Naive thymus-derived CD4-positive, alpha-beta T cell (primary cell): Measurements from ENCODE around the gene CCDC3. TPM values are rescaled to one million over a fixed set of nuclear protein-coding genes. Genes with fewer than 3 reads are reported as not detected.

Experiments
- ATAC-seq: fragments of 150-1000 bp; cut with Tn5 transposase; 2 replicates; pipeline ENCODE4 v1.10.0; 2021; ENCODE audit warnings: mild to moderate bottlenecking, moderate library complexity
- CTCF ChIA-PET: fragments of 350-600 bp; sonication (Branson Sonifier 250); formaldehyde crosslinking; loops from one replicate; lab custom pipeline; 2021; ENCODE audit warnings: antibody characterized with exemption; lab: Charles Lee
- POLR2A ChIA-PET: fragments of 350-600 bp; sonication (Branson Sonifier 250); formaldehyde crosslinking; loops from one replicate; lab custom pipeline; 2021; ENCODE audit warnings: antibody characterized with exemption, inconsistent platforms; lab: Charles Lee
- DNase-seq, 9 donors: peaks; one replicate each; pipeline versions ENCODE4 v3.0.0 to v3.0.0-alpha.2; 2020 to 2022; ENCODE audit warnings: mixed read lengths in 1 of 9
- H3K27ac ChIP-seq: one replicate; pipeline ENCODE4 v1.7.0; 2013; ENCODE audit warnings: mild to moderate bottlenecking, low read depth, low read length, moderate library complexity
- H3K27me3 ChIP-seq, 2 donors: one replicate each; pipeline ENCODE4 v1.7.0; 2013; ENCODE audit warnings: low read length in 2 of 2, mild to moderate bottlenecking in 2 of 2, moderate library complexity in 2 of 2; ENCODE audit not compliant: control insufficient read depth in 2 of 2, insufficient read depth in 2 of 2
- H3K36me3 ChIP-seq, 3 experiments: 1 replicate in 2 of 3; 2 replicates in 1 of 3; pipeline ENCODE4 v1.7.0; 2013; ENCODE audit warnings: low read length in 3 of 3, mild to moderate bottlenecking in 3 of 3, moderate library complexity in 1 of 3; ENCODE audit not compliant: insufficient read depth in 3 of 3, control insufficient read depth in 2 of 3
- H3K4me1 ChIP-seq, 2 donors: one replicate each; pipeline ENCODE4 v1.7.0; 2013; ENCODE audit warnings: low read length in 2 of 2, mild to moderate bottlenecking in 2 of 2, moderate library complexity in 1 of 2; ENCODE audit not compliant: control insufficient read depth in 2 of 2, insufficient read depth in 2 of 2
- H3K4me3 ChIP-seq: 2 replicates; pipeline ENCODE4 v1.7.0; 2013; ENCODE audit warnings: mild to moderate bottlenecking, low read length
- H3K9me3 ChIP-seq, 3 experiments: 1 replicate in 2 of 3; 2 replicates in 1 of 3; pipeline ENCODE4 v1.7.0; 2013; ENCODE audit warnings: low read length in 3 of 3; ENCODE audit not compliant: control insufficient read depth in 2 of 3
- H3K27ac Mint-ChIP-seq, 9 donors: one replicate each; pipeline ENCODE4 v1.8.0; 2020 to 2022; ENCODE audit warnings: mixed read lengths in 9 of 9, mild to moderate bottlenecking in 8 of 9, moderate library complexity in 5 of 9, inconsistent platforms in 2 of 9
- H3K27me3 Mint-ChIP-seq, 5 donors: one replicate each; pipeline ENCODE4 v1.8.0; 2021 to 2022; ENCODE audit warnings: mixed read lengths in 5 of 5, mild to moderate bottlenecking in 1 of 5
- H3K36me3 Mint-ChIP-seq, 5 donors: one replicate each; pipeline ENCODE4 v1.8.0; 2020 to 2022; ENCODE audit warnings: mixed read lengths in 5 of 5, mild to moderate bottlenecking in 3 of 5, inconsistent platforms in 1 of 5
- H3K4me1 Mint-ChIP-seq, 7 donors: one replicate each; pipeline ENCODE4 v1.8.0; 2020 to 2022; ENCODE audit warnings: mixed read lengths in 7 of 7, mild to moderate bottlenecking in 3 of 7, inconsistent platforms in 1 of 7
- H3K4me3 Mint-ChIP-seq, 10 donors: one replicate each; pipeline ENCODE4 v1.8.0; 2020 to 2022; ENCODE audit warnings: mild to moderate bottlenecking in 10 of 10, mixed read lengths in 10 of 10, moderate library complexity in 6 of 10, inconsistent platforms in 2 of 10
- H3K9me3 Mint-ChIP-seq, 11 donors: one replicate each; pipeline ENCODE4 v1.8.0; 2020 to 2022; ENCODE audit warnings: mixed read lengths in 11 of 11, mild to moderate bottlenecking in 4 of 11, inconsistent platforms in 1 of 11, moderate library complexity in 1 of 11
- intact Hi-C, 2 donors: fragments of 100-400 bp; cut with micrococcal nuclease; formaldehyde crosslinking; loops; one replicate each; pipeline ENCODE4 v1.15.1; 2023
- polyA plus RNA-seq, 2 donors: library from polyadenylated mRNA; unstranded; fragments of 300-500 nt; fragmentation: Illumina TruSeq; gene quantifications; one replicate each; pipeline ENCODE4 v1.2.3, GENCODE V29; 2021
- total RNA-seq, 6 experiments: library from RNA in 5 of 6; stranded (reverse) in 5 of 6; gene quantifications; 1 replicate in 5 of 6; 2 replicates in 1 of 6; pipeline ENCODE4 v1.2.3 and lab custom pipeline; 2021 to 2026

Gene CCDC3
- total and polyA plus RNA-seq, 7 experiments from 2014 or later = 0.31 TPM; not detected in 6

DNA sequence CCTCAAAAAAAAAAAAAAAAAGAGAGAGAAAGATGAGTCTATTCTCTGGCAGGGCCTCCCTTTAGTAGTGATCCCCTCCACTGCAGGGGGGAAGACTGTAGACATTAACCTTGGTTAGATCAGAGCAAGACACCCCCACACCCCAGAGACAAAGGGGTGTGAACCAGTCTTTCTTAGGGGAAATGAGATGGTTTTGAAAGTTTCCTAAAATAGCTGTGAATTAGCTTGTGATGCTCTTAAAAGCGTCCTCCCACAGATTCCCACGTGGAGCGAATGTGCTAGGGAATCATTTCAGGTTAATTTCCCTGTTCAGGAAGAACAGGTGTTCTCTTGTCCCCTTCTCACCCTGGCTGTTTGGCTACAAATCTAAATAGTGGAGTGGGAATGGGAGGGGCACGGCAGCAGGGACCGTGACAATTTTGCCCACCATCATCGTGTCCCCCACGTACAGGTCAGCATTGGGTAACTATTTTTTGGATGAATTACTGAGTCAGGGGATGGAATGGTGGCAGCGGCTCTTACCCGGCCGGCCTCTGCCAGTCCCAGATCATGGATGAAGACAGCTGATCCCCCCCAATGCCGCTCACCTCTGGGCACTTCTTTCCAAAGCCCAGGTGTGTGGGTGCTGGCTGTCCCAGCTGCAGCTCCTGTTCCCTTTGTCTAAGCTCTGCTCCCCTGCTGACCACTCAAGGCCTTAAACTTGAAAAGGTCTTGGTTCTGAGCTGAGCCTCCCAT is 152.9 kb downstream of the CCDC3 start:
- no peaks in the 10 kb centered on the region for H3K36me3 Mint-ChIP-seq
- H3K9me3 Mint-ChIP-seq = peaks cover 0 to 2% (median 0%) of the 10 kb centered on the region in 11 donors
- POLR2A ChIA-PET = no interaction called here
- Histone ChIP-seq H3K27me3 (no peaks in the 10 kb centered on the region), H3K4me1 (no peaks in the 10 kb centered on the region), H3K9me3 (no peaks in the 10 kb centered on the region), H3K27ac (no peak overlapping the region), H3K4me3 (no peak overlapping the region), H3K36me3 (no peaks in the 10 kb centered on the region)
- no peak overlapping the region for H3K27ac Mint-ChIP-seq
- DNase-seq = no peak
- no peak for ATAC-seq
- intact Hi-C loops = no loop called here
- CTCF ChIA-PET = no interaction called here
- H3K4me3 Mint-ChIP-seq = no peak overlapping the region
- H3K27me3 Mint-ChIP-seq = peaks cover 4 to 30% (median 20%) of the 10 kb centered on the region in 5 donors
- peaks cover 0 to 10% (median 5%) of the 10 kb centered on the region in 7 donors for H3K4me1 Mint-ChIP-seq

DNA sequence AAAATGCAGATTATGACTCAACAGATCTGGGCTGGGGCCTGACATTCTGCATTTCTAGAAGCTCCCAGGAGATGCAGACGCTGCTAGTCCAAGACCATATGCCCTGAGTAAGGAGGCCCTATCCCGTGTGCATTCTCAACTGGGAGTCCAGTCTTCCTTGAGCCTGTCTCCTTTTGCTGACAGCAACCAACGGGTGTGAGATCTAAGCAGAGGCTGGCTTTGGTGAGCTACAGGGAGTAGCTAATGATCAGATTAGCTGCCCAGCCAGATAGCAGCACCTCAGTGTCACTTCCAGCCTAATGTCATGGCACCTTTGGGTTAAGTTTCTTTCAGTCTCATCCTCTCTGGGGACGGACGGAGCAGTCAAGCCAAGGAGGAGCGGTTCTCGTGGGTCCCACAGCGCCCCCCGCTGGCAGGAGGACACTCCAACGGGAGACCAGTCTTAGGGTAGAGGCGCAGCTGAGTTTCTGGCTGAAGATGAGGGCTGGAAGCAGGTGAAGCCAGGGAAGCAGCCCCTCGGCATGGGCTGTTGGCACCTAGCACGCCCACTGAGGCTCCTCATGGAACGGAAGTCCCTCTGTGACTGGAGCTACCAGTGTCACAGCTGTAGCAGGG is 154.0 kb downstream of the CCDC3 start:
- peaks cover 4 to 26% (median 19%) of the 10 kb centered on the region in 5 donors for H3K27me3 Mint-ChIP-seq
- H3K36me3 ChIP-seq = no peaks in the 10 kb centered on the region
- H3K9me3 Mint-ChIP-seq = peaks cover 0 to 2% (median 0%) of the 10 kb centered on the region in 11 donors
- no peaks in the 10 kb centered on the region for H3K27me3 ChIP-seq
- intact Hi-C loops = no loop called here
- ATAC-seq = no peak
- no peak overlapping the region for H3K27ac Mint-ChIP-seq
- no peak overlapping the region for H3K4me3 ChIP-seq
- ChIA-PET POLR2A (no interaction called here), CTCF (no interaction called here)
- H3K36me3 Mint-ChIP-seq = no peaks in the 10 kb centered on the region
- H3K4me3 Mint-ChIP-seq = no peak overlapping the region
- no peaks in the 10 kb centered on the region for H3K9me3 ChIP-seq
- DNase-seq = peak in 1 of 9 donors; percentile 28
- peaks cover 0 to 10% (median 5%) of the 10 kb centered on the region in 7 donors for H3K4me1 Mint-ChIP-seq
- H3K4me1 ChIP-seq = no peaks in the 10 kb centered on the region
- no peak overlapping the region for H3K27ac ChIP-seq

DNA sequence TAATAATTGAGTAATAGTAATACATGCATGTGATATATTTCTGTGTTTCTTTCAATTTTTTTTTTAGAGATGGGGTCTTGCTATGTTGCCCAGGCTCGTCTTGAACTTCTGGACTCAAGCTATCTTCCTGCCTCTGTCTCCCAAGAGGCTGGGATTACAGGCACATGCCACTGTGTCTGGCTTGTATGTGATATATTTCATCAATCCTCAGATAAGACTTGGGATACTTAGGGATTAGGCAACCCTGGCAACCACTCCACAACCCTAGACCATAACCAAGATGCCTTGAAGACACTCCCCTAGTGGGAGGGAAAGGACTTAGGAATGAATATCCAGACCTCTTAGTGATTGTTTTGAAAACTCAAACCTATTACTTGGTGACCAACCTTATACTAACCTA is 154.8 kb downstream of the CCDC3 start:
- H3K36me3 ChIP-seq = no peaks in the 10 kb centered on the region
- intact Hi-C loops = no loop called here
- Mint-ChIP-seq H3K4me1 (peaks cover 0 to 10% (median 5%) of the 10 kb centered on the region in 7 donors), H3K27me3 (peaks cover 4 to 22% (median 20%) of the 10 kb centered on the region in 5 donors), H3K27ac (no peak overlapping the region), H3K9me3 (peaks cover 0 to 2% (median 0%) of the 10 kb centered on the region in 11 donors), H3K36me3 (no peaks in the 10 kb centered on the region), H3K4me3 (no peak overlapping the region)
- no peak overlapping the region for H3K4me3 ChIP-seq
- ChIA-PET CTCF (no interaction called here), POLR2A (no interaction called here)
- ATAC-seq (no peak), DNase-seq (no peak)
- H3K27me3 ChIP-seq = no peaks in the 10 kb centered on the region
- H3K4me1 ChIP-seq = no peaks in the 10 kb centered on the region
- no peak overlapping the region for H3K27ac ChIP-seq
- no peaks in the 10 kb centered on the region for H3K9me3 ChIP-seq

Other genes with a start within 250 kb of the CCDC3 start
- gene OPTN, start 98.5 kb upstream of the CCDC3 start, total RNA-seq = 100 to 1,000 TPM in 1 of 5 experiments, 10 to 100 TPM in 4; 59.3 to 146 (median 60.0) TPM
- gene OPTN, start 98.5 kb upstream of the CCDC3 start, polyA plus RNA-seq = 10 to 100 TPM; 34.3 to 45.9 TPM
- 10 to 100 TPM in 1 of 5 experiments, under 1 TPM in 4; 0.08 to 41.8 (median 0.42) TPM for gene MCM10, start 159.8 kb upstream of the CCDC3 start, total RNA-seq
- under 1 TPM in 1 of 2 donors, not detected in 1; 0.13 TPM for gene MCM10, start 159.8 kb upstream of the CCDC3 start, polyA plus RNA-seq
- gene UCMA, start 232.7 kb upstream of the CCDC3 start, total RNA-seq = not detected
- not detected for gene UCMA, start 232.7 kb upstream of the CCDC3 start, polyA plus RNA-seq